Effector CD8-positive, alpha-beta T cell (primary cell): ENCODE data around the gene LTBP1.
"Not testable (repeated sequence)": the region's sequence is repeated elsewhere in the genome, so short reads cannot be mapped to it uniquely, and the experiment has no call there.

ENCODE experiments used
- DNase-seq: peaks from one replicate; lab custom pipeline; 2025; lab: John Stamatoyannopoulos, UW

Gene LTBP1

DNA sequence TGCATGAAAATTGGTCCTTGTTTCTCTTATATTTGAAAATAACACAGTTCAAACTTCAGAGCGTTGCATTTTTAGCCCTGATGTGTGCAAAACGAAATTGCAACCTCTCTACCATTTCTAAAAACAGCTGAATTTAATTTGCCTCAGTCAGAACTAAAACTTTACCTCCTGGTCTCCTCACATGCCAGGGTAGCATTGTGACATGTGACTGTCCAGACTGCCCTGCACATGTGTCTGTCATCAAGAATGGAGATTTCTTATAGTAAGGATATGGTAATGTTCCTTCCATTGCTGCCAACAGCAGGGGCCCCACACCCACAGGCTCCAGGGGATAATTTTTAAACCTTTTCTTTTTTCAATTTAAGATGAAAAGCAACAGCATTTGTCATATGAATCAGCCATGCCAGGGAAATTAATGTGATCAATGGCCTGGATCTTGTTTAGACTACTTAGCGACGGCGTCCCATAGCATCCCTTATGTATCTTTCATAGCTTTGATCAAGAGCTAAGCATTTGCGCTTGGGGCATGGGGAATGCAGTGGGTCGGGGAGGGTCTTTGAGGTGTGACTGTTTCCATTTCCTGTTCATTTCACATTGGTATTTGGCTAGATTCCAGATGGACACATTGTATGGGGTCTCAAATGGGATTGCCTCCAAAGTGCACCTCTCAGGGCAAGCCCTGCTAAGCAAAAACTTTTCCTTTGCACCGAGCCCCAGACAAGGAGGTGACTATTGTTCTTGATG, 437.3 kb downstream of the LTBP1 start:
- no peak for DNase-seq

GRCh38 chr2:33384599-33384961, 437.8 kb downstream of the LTBP1 start:
- no peak for DNase-seq

GRCh38 chr2:33388996-33389395, 442.2 kb downstream of the LTBP1 start:
- DNase-seq: no peak

DNA sequence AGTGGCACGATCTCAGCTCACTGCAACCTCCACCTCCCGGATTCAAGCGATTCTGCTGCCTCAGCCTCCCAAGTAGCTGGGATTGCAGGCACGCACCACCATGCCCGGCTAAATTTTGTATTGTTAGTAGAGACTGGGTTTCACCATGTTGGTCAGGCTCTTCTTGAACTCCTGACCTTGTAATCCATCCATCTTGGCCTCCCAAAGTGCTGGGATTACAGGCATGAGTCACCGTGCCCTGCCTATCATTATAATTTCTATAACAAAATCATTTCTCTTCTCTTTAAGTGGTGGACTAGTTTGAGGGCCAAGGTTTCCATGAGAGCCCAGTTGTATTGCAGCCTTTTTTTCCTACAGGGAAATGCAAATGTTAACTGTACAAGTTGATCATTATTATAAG, 442.9 kb downstream of the LTBP1 start:
- DNase-seq: not testable (repeated sequence)

DNA sequence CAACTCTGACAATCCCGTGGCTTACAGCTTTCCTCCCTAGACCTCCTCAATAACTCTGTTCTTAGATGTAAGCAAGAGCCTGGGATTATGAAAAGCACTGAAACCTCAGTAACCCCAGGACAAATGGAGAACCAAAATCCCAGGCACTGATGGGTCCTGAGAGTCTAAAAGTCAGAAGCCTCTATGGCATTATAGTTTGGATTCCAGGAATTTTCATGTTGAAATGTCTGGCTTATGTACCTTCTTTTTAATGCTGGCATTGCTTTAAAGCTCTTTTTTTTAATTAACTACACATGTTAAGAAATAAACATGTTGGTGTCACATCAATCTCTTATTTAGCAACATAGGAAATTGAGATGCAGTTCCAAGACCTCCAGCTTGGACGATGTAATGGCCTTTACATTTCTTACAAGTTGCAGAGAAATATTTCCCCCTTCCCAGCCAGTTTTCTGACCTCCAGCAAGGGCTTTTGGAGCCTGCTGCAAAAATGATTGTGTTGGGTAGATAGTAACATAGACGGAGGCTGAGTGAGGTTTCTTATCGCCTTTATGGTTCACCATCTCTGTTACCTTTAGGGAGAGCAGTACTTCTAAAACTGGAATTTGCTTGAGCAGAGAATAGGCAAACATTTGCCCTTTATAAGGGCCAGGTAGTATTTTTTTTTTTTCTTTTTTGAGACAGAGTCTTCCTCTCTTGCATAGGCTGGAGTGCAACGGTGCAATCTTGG, 444.9 kb downstream of the LTBP1 start:
- DNase-seq: no peak

DNA sequence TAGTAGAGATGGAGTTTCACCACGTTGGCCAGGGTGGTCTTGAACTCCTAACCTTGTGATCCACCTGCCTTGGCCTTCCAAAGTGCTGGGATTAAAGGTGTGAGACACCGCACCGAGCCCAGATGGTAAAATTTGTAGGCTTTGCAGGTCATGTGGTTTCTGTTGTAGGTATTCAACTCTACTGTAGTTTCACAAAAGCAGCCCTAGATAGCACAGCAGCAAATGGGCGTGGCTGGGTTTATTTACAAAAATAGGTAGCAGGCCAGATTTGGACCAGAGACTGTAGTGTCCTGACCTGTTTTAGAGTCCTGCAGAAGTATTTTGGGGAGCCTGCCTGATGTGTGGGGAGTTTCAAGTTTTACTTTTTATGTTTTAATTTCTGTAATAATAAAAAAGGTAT, 445.6 kb downstream of the LTBP1 start:
- no peak for DNase-seq

- DNase-seq: no peak
These were observed 448.3 kb downstream of the LTBP1 start for GRCh38 chr2:33395034-33395433.

DNA sequence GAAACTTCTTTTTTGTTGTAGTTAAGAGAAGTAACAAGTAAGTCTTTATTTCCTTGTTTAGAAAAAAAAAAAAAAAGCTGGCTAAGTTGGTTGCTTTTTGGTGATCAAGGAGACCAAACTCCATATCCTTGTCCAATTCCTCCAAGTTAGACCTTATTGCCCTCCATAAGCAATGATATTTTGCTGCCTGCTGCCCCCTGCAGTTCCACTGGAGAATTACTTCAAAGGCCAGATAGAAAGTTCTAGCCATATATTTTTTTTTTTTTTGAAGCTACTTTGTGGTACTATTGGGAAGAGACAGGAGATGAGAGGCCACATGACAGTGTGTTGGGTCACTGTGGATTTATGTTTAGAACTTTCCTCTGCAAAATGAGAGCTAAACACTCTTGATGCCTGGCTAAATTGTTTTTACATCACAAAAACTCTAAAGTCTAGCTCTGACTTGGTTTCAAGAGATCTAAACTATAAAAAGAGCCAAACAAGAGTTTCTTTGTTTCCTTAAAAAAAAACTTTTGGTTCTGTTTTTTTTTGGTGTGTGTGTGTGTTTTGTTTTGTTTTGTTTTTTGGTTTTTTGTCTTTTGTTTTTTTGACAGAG, 449.0 kb downstream of the LTBP1 start:
- no peak for DNase-seq

DNA sequence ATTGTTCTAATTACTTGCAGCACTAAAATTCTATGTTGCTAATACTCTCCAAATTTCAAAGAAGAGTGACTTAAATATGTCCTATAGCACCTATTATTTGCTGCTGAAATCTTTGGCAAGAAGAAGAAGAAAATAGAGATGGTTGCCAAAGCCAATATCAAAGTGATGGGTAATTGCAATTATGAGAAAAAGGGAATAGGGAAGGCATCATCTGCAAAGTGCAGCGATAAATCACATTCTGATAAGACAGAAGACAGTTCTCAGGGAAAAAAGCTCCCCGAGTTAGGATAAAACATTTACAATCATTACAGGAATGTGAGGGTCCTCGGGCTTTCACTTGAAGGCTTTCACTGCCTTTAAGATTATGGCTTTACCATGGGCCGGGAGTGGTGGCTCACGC, 457.6 kb downstream of the LTBP1 start:
- no peak for DNase-seq

DNA sequence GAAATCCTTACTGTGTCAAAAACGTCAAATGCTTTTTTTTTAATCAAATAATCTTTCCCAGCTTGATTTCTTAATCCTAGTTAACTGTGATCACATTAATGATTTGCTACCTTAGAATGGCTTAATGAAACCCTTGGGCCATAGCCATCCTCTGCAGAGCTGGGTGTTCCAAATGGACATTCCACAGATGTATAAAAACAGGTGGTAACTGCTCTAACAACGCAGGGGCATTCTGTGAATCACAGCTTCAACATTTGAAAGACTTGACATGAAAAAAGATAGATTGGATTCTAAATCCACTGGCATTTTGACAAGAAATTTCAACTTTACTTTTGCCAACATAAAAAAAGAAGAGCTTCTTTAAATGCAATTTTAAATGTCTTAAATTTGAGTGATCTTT, 459.9 kb downstream of the LTBP1 start:
- DNase-seq: no peak

DNA sequence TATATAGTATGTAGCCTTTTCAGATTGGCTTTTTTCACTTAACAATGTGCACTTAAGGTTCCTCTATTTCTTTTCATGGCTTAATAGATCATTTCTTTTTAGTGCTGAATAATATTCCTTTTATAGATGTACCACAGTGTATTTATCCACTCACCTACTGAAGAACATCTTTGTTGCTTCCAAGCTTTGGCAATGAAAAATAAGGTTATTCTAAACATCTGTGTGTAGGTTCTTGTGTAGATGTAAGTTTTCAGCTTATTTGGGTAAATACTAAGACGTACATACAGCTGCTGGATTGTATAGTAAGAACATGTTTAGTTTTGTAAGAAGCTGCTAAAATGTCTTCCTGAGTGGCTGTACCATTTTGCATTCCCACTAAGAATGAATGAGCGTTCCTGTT, 461.4 kb downstream of the LTBP1 start:
- DNase-seq: no peak

DNA sequence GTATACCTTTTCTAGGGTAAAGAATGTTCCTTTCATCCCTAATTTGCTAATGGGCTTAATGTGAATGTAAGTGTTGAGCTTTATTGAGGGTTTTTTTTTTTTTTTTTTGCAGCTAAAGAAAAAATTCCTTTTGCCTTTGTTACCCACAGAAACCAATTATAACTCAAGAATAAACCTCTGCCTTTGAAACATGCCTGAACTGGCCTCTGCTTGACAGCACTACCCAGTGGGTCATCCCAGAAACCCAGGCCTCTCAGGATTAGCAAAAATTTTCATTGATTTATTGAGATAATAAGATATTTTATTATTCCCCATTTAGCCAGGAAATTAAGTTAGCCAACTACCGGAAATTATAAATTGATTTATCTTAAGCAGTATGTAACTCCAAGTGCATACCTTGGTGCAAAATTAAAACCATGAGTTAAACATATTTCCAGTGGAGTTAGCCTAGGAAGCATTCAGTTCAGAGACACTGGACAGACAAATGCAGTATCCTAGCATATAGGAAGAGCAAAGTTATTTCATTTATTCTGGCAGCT, 462.7 kb downstream of the LTBP1 start:
- no peak for DNase-seq

GRCh38 chr2:33411765-33412164, 465.0 kb downstream of the LTBP1 start:
- no peak for DNase-seq

DNA sequence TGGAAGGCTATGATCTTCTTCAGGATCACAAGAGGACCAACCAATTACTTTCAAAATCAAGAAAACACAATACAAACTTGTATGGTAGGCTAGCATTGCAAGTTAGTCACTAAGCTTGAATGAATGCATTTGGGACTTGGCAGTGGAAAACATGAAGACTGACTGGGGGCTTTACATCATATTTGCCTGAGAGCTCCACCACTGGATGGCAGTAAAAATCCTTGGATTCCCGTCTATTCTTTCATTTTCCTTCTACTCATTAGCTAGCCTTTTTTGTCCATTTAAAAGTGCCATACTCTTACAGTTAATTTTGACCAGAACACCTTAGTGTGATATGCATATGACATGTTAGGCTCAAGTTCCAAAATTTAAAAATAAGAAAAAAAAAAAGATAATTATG, 466.2 kb downstream of the LTBP1 start:
- no peak for DNase-seq

GRCh38 chr2:33419581-33420200, 472.9 kb downstream of the LTBP1 start:
- no peak for DNase-seq

GRCh38 chr2:33420726-33421125, 474.0 kb downstream of the LTBP1 start:
- no peak for DNase-seq

GRCh38 chr2:33421820-33422219, 475.1 kb downstream of the LTBP1 start:
- no peak for DNase-seq

DNA sequence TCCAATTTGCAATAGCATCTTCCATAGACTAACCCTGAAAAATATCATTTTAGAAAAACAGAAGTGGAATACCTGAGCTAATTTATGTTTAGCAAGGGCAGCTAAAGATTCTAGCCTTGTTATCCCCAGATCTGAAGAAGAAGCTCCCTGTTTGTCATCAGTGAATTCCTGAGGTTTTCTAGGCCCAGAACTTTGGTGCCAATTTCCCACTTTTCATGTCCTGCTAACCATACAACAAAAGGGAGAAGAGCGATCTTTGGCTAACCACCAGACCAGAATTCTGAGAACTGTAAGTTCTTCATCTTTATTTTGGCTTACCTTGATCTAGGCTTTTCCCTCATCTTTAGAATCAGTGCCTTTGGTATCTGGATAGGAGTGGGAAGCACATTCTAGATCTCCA, 478.4 kb downstream of the LTBP1 start:
- no peak for DNase-seq

DNA sequence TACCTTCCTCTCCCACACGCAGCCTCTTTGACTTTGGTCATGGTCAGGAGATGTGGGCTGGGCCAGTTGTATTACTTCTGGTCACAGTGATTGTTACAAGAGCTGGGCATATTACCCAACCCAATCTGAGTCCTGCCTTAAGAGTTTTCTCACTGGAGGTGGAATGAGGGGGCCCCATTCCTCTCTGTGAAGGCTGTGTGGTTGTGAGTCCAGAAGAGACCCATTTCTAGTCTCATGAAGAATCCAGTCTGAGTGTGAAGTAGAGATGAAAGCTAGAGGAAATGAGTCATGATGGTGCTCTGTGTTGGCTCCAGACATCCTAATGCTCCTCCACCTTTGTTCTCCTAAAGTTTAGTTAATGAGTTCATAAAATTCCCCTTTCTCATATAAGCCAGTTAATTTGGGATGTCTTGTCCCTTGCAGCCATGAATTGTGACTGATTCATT, 478.9 kb downstream of the LTBP1 start:
- no peak for DNase-seq

- DNase-seq: no peak
These were observed 480.0 kb downstream of the LTBP1 start for GRCh38 chr2:33426666-33427231.

DNA sequence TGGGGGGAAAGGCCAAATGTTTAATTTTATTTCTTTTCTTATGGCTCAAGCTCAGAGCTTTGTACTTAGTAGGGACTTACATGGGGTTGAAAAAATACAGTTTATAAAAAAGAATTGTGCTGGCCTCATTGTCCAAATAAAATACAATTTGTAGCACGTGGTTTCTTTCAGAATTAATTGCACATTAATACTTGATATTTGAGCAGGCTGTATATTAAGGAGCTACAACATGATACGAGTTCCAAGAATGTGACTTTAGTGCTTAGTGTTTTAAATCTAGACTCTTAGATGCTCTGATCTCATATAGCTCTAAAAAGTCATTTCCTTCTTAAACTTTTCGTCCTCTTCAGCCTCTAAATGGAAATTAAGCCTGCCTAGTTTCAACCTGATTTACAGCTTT, 483.3 kb downstream of the LTBP1 start:
- DNase-seq: no peak

DNA sequence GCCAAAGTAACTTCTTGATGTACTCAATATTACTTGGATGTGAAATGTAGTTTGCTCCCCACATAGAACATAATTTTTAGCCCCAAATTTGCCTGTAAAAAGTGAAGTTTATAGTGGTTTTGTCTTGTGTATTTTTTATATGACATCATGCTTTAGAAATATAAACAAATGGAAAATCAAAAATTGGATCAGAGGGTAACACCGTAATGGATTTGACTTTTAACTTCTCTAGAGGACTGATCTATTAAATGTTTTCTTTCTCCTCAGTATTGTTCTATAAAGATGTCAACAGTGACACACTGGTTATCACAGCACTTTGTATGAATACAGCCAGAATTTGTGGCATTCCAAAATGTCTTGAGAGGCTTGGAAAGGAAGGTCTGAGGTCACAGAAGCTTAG, 484.1 kb downstream of the LTBP1 start:
- no peak for DNase-seq
